NT2/D1 (cell line): ENCODE measurements around the gene NELL1.

Experiments used
- SUZ12 ChIP-seq: IDR thresholded peaks from 2 replicates; pipeline ENCODE4 v1.6.1; 2011; ENCODE audit not compliant: insufficient read length, insufficient read depth; ENCODE audit errors: extremely low read depth
- YY1 ChIP-seq: IDR thresholded peaks from 2 replicates; pipeline ENCODE4 v1.6.1; 2011; ENCODE audit not compliant: insufficient read length, insufficient read depth
- ZNF274 ChIP-seq: IDR thresholded peaks from 2 replicates; pipeline ENCODE4 v1.6.1; 2011; ENCODE audit warnings: mild to moderate bottlenecking, low read depth, low read length

DNA sequence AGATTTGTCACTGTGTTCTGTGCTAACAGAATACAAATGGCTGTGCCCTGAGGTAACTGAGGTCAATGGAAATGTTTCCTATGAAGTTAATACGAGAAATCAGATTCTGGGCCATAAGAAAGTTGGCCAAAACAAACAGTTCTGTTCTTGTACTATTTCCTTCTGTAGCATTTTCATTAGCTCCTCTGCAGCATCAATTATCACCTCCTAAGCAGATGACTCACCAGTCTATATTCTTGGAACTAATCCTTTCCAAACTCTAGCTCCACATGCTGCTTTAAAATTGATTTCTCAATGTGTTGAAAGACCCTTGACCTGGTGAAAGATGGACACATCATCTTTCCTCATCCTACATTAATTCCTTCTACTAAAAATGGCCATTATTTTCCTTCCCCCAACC lies 736.0 kb downstream of the NELL1 start:
- no peak for TF ChIP-seq ZNF274
- TF ChIP-seq SUZ12: no peak
- TF ChIP-seq YY1: no peak
